AG04449 (cell line): ENCODE data around the gene UNC13D.
"Not testable (repeated sequence)": the region's sequence is repeated elsewhere in the genome, so short reads cannot be mapped to it uniquely, and the experiment has no call there.

Experiments used
- CTCF ChIA-PET: fragments of 350-600 bp; formaldehyde crosslinking; extraction: SDS; loops from one replicate; lab custom pipeline; 2021; ENCODE audit warnings: antibody characterized with exemption; lab: Yijun Ruan, JAX
- POLR2A ChIA-PET: fragments of 400-600, 350-600 bp; formaldehyde crosslinking; extraction: SDS; loops from one replicate; lab custom pipeline; 2020; ENCODE audit warnings: antibody characterized with exemption, inconsistent platforms; lab: Yijun Ruan, JAX
- DNase-seq: peaks from one replicate; pipeline ENCODE4 v3.0.0-alpha.2; 2010; ENCODE audit warnings: low read depth, low spot score
- H3K4me3 ChIP-seq: 2 replicates; pipeline ENCODE4 v1.5.1; 2011; ENCODE audit warnings: low read depth, mild to moderate bottlenecking, control low read depth, low read length
- CTCF ChIP-seq: IDR thresholded peaks from one replicate; pipeline ENCODE4 v1.5.1; 2011; ENCODE audit warnings: mild to moderate bottlenecking, moderate library complexity, low read length, control low read depth, inconsistent platforms; ENCODE audit not compliant: insufficient read depth; ENCODE audit errors: missing control alignments

UNC13D gene

GRCh38 chr17:75783069-75783783 lies 61.0 kb downstream of the UNC13D start:
- DNase-seq: no peak
- peak; percentile 37 for TF ChIP-seq CTCF
- ChIA-PET CTCF (interaction anchor here (0.7 to 3.3 kb wide), 31 partner anchors 8 to 241 kb away, joined by 3 to 25 read pairs (median 4); partner anchors contain the start of genes GALK1, MRPL38, TRIM65 and WBP2), POLR2A (interaction anchor here (0.6 to 1.0 kb wide), 4 partner anchors 10 to 106 kb away, joined by 3 to 4 read pairs (median 3); no protein-coding TSS in a partner anchor)
- H3K4me3 ChIP-seq: no peak overlapping the region

GRCh38 chr17:75779987-75780889 lies 64.0 kb downstream of the UNC13D start:
- no peak overlapping the region for H3K4me3 ChIP-seq
- CTCF ChIA-PET: interaction anchor here (1.1 to 2.7 kb wide), 5 partner anchors 10 to 76 kb away, joined by 3 to 6 read pairs (median 3); no protein-coding TSS in a partner anchor
- TF ChIP-seq CTCF: no peak
- POLR2A ChIA-PET: interaction anchor here (0.5 to 1.6 kb wide), 34 partner anchors 9 to 521 kb away, joined by 3 to 33 read pairs (median 4); partner anchors contain the start of genes GALK1, MRPL38, SMIM5 and TRIM47
- no peak for DNase-seq

GRCh38 chr17:75779250-75779986 lies 64.8 kb downstream of the UNC13D start:
- ChIA-PET POLR2A (interaction anchor here (0.6 to 2.2 kb wide), 33 partner anchors 9 to 520 kb away, joined by 3 to 33 read pairs (median 4); partner anchors contain the start of genes GALK1, MRPL38, SMIM5 and TRIM47), CTCF (interaction anchor here (1.1 to 5.1 kb wide), 4 partner anchors 9 to 77 kb away, joined by 3 to 47 read pairs (median 4); partner anchors contain the start of gene GALK1)
- peak overlapping the region; percentile 93 for H3K4me3 ChIP-seq
- no peak for TF ChIP-seq CTCF
- DNase-seq: peak; percentile 98

GRCh38 chr17:75778861-75779249 lies 65.3 kb downstream of the UNC13D start:
- CTCF ChIA-PET: interaction anchor here (1.2 to 5.1 kb wide), 5 partner anchors 9 to 25 kb away, joined by 3 to 47 read pairs (median 6); partner anchors contain the start of gene GALK1
- peak overlapping the region; percentile 93 for H3K4me3 ChIP-seq
- POLR2A ChIA-PET: interaction anchor here (1.0 to 2.2 kb wide), 5 partner anchors 14 to 114 kb away, joined by 3 to 11 read pairs (median 4); partner anchors contain the start of genes GALK1 and WBP2
- peak; percentile 66 for TF ChIP-seq CTCF
- no peak for DNase-seq

- H3K4me3 ChIP-seq: peak overlapping the region; percentile 93
- ChIA-PET CTCF (interaction anchor here (0.8 to 5.1 kb wide), 7 partner anchors 8 to 146 kb away, joined by 3 to 47 read pairs (median 3); partner anchors contain the start of gene GALK1), POLR2A (interaction anchor here (1.0 to 5.9 kb wide), 5 partner anchors 13 to 115 kb away, joined by 3 to 69 read pairs (median 4); partner anchors contain the start of genes GALK1 and WBP2)
- DNase-seq: not testable (repeated sequence)
These were observed 65.9 kb downstream of the UNC13D start for GRCh38 chr17:75778066-75778860.
